ENCODE data around the gene RIMS4.

GRCh38 chr20:44807051-44807683, 3.2 kb downstream of the RIMS4 start:
- no peak for TF ChIP-seq EZH2 (IDR thresholded peaks at IDR 0.05; ENCODE audit: borderline replicate concordance, low read length)
- TF ChIP-seq CTCF (conservative IDR thresholded peaks at IDR 0.05 in 1 of 2, IDR thresholded peaks at IDR 0.05 in 1 of 2; ENCODE audit: extremely low read depth in 1 of 2, insufficient read depth in 1 of 2, low read depth in 1 of 2, low read length in 2 of 2), result no peak

Measured in mammary epithelial cell (primary cell).